ENCODE data around the gene PARL.

PARL gene

DNA sequence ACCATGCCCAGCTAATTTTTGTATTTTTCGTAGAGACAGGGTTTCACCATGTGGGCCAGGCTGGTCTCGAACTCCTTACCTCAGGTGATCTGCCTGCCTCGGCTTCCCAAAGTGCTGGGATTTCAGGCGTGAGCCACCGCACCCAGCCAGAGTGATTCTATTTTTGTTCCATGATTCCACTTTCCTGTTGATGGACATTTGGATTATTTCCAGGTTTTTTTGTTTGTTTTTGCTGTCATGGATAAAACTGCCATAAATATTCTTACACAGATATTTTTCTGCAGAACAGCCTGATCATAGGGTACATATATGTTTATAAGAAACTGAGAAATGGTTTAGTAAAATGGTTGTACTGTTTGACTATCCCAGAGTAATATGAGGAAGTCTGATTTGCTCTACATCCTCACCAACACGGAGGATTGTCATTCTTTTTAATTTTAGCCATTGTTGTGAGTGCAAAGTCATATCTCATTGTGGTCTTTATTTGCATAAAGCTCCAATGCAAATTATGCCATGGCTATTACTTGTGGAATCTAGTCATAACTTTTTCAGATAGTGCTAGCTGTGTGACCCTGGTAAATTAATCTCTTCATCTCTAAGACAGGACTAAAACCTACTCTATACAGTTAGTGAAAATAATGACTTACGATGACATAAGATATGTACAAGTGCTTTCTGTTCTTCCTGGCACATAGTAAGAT, 102.0 kb downstream of the PARL start:
- DNase-seq, result no peak

DNA sequence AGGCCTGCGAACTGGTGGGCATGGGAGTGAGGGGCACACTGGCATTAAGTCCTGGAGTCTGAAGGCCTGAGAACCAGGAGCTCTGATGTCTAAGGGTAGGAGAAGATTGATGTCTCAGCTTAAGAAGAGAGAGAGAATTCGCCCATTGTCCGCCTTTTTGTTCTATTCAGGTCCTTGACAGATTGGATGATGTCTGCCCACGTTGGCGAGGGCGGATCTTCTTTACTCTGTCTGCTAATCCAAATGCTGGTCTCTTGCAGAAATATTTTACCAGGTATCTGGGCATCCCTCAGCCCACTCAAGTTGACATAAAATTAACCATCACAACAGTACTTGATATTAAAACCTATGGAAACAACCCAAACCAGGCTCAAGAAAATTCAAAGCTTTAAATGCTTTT, 103.4 kb downstream of the PARL start:
- DNase-seq, result no peak

GRCh38 chr3:183779896-183780465, 104.7 kb downstream of the PARL start:
- DNase-seq, result no peak

Data from eye (tissue), 1 donor.